ENCODE measurements around the gene TMEM231.

- TF ChIP-seq TAF1 (IDR thresholded peaks at IDR 0.05; ENCODE audit: control insufficient read depth, extremely low read depth, insufficient read depth, low read length, severe bottlenecking) (no peak), BCL6 (CRISPR knock-in tag; IDR thresholded peaks at IDR 0.05) (no peak), CTCF (IDR thresholded peaks at IDR 0.05 in 2 of 3, conservative IDR thresholded peaks at IDR 0.05 in 1 of 3; ENCODE audit: insufficient read depth in 2 of 3, low read depth in 1 of 3, low read length in 3 of 3) (no peak), MYC (IDR thresholded peaks at IDR 0.05; ENCODE audit: low read depth, low read length) (no peak), MYC (CRISPR knock-in tag; IDR thresholded peaks at IDR 0.05; ENCODE audit: borderline replicate concordance, low read depth) (no peak), IRF1 (CRISPR knock-in tag; IDR thresholded peaks at IDR 0.05; ENCODE audit: borderline replicate concordance) (no peak), NFRKB (IDR thresholded peaks at IDR 0.05; ENCODE audit: low read depth) (no peak)
Measured at GRCh38 chr16:75532142-75532765, 23.8 kb downstream of the TMEM231 start.
